ENCODE measurements around the gene H1-8.

DNA sequence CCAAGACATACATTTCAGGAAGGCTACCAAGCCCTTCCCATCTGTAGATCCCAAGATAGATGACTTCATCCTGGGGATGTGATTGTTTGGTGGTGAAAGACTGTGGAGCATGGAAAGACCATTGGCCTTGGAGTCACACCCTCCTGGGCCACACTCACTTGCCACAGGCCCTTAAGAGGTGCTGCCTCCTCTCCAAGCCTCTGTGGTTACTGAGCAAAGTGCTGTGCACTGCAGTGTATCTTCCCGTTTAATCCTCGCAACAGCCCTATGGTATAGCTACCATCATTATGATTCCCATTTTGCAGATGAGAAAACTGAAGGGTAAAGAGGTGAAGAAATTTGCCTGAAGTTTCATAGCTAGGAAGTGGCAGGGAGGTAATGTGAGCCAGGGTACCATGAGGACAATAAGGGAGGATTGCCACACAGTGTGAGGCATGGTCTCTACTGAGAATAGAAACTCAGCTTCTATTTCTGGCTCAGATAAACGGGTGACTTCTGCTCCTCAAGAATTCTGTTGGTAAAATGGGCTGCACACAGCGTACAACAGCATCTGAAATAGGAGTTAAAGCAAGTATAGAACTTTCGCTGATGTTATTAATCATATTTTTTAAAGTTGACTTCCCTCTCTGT, 38.4 kb upstream of the H1-8 start:
- TF ChIP-seq, protein P1, sequence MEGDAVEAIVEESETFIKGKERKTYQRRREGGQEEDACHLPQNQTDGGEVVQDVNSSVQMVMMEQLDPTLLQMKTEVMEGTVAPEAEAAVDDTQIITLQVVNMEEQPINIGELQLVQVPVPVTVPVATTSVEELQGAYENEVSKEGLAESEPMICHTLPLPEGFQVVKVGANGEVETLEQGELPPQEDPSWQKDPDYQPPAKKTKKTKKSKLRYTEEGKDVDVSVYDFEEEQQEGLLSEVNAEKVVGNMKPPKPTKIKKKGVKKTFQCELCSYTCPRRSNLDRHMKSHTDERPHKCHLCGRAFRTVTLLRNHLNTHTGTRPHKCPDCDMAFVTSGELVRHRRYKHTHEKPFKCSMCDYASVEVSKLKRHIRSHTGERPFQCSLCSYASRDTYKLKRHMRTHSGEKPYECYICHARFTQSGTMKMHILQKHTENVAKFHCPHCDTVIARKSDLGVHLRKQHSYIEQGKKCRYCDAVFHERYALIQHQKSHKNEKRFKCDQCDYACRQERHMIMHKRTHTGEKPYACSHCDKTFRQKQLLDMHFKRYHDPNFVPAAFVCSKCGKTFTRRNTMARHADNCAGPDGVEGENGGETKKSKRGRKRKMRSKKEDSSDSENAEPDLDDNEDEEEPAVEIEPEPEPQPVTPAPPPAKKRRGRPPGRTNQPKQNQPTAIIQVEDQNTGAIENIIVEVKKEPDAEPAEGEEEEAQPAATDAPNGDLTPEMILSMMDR (IDR thresholded peaks at IDR 0.05; ENCODE audit: poor library complexity) = no peak
- TF ChIP-seq EZH2 (IDR thresholded peaks at IDR 0.05; ENCODE audit: borderline replicate concordance) (no peak), EZH2phosphoT487 (IDR thresholded peaks at IDR 0.05; ENCODE audit: low read depth, severe bottlenecking, unreplicated experiment) (no peak)

Data from hepatocyte (in vitro differentiated cells).